ENCODE measurements around the gene CTBP2. TPM values are rescaled to one million over a fixed set of nuclear protein-coding genes. Genes with fewer than 3 reads are reported as not detected.

The CTBP2 gene
- total and polyA plus RNA-seq, 8 donors = 71.2 to 90.0 (median 84.1) TPM

GRCh38 chr10:125141150-125141859 is 19.1 kb downstream of the CTBP2 start:
- Histone ChIP-seq H3K9me3 (no peaks in the 10 kb centered on the region), H3K4me3 (no peak overlapping the region), H3K4me1 (peaks cover 18 to 66% of the 10 kb centered on the region in 2 donors), H3K27ac (no peak overlapping the region), H3K36me3 (peaks cover 0 to 15% of the 10 kb centered on the region in 2 donors), H3K27me3 (no peaks in the 10 kb centered on the region)
- no peak for TF ChIP-seq CTCF (IDR thresholded peaks at IDR 0.05)
- ATAC-seq (no peak), DNase-seq (no peak)
- intact Hi-C loops (cut with DNase I) = no loop called here

GRCh38 chr10:125140151-125140550 is 20.2 kb downstream of the CTBP2 start:
- Histone ChIP-seq H3K27ac (no peak overlapping the region), H3K36me3 (peaks cover 0 to 24% of the 10 kb centered on the region in 2 donors), H3K9me3 (no peaks in the 10 kb centered on the region), H3K4me1 (peaks cover 13 to 64% of the 10 kb centered on the region in 2 donors), H3K27me3 (no peaks in the 10 kb centered on the region), H3K4me3 (no peak overlapping the region)
- no peak for TF ChIP-seq CTCF (IDR thresholded peaks at IDR 0.05)
- ATAC-seq = no peak
- no peak for DNase-seq
- intact Hi-C loops (cut with DNase I) = no loop called here

GRCh38 chr10:125137601-125138438 is 22.5 kb downstream of the CTBP2 start:
- ATAC-seq (peak; percentile 61), DNase-seq (no peak)
- no peak for TF ChIP-seq CTCF (IDR thresholded peaks at IDR 0.05)
- Histone ChIP-seq H3K27me3 (no peaks in the 10 kb centered on the region), H3K4me1 (peaks cover 0 to 52% of the 10 kb centered on the region in 2 donors), H3K36me3 (peaks cover 0 to 30% of the 10 kb centered on the region in 2 donors), H3K4me3 (no peak overlapping the region), H3K9me3 (no peaks in the 10 kb centered on the region), H3K27ac (no peak overlapping the region)
- intact Hi-C loops (cut with DNase I) = no loop called here

- Histone ChIP-seq H3K4me3 (no peak overlapping the region), H3K36me3 (peaks cover 0 to 39% of the 10 kb centered on the region in 2 donors), H3K27ac (no peak overlapping the region), H3K4me1 (peaks cover 0 to 42% of the 10 kb centered on the region in 2 donors), H3K9me3 (no peaks in the 10 kb centered on the region), H3K27me3 (no peaks in the 10 kb centered on the region)
- ATAC-seq (no peak), DNase-seq (no peak)
- no peak for TF ChIP-seq CTCF (IDR thresholded peaks at IDR 0.05)
- intact Hi-C loops (cut with DNase I) = no loop called here
Observed at GRCh38 chr10:125136087-125136486, 24.3 kb downstream of the CTBP2 start.

- no peaks in the 10 kb centered on the region for H3K27me3 ChIP-seq
- ATAC-seq (no peak), DNase-seq (no peak)
- H3K4me3 ChIP-seq = no peak overlapping the region
- no peak overlapping the region for H3K27ac ChIP-seq
- H3K36me3 ChIP-seq = peaks cover 0 to 43% of the 10 kb centered on the region in 2 donors
- intact Hi-C loops (cut with DNase I) = no loop called here
- TF ChIP-seq CTCF (IDR thresholded peaks at IDR 0.05) = no peak
- peaks cover 0 to 41% of the 10 kb centered on the region in 2 donors for H3K4me1 ChIP-seq
- H3K9me3 ChIP-seq = no peaks in the 10 kb centered on the region
Observed at GRCh38 chr10:125135771-125136035, 24.7 kb downstream of the CTBP2 start.

Measured in left lung (tissue), 10 donors.